K562 (cell line): ENCODE data around the gene SYNE1. TPM values are rescaled to one million over a fixed set of nuclear protein-coding genes. Genes with fewer than 3 reads are reported as not detected.

ENCODE experiments used
- ATAC-seq: fragments of 200-7000 bp; cut with Tn5 transposase; 3 replicates; pipeline ENCODE4 v1.9.1; 2020; ENCODE audit warnings: moderate library complexity
- BruUV-seq: library from RNA; stranded (reverse); fragments of 400-500 nt; replicated peaks from 2 replicates; lab custom pipeline; 2021; lab: Mats Ljungman, UMichigan
- CTCF ChIA-PET: fragments of 300-600 bp; formaldehyde crosslinking; extraction: SDS; loops from one replicate; lab custom pipeline; 2021; ENCODE audit warnings: low intra/inter-chr PET ratio; lab: Yijun Ruan, JAX
- POLR2A ChIA-PET: fragments of 300-600, 350-650 bp; sonication (Branson Sonifier 250); formaldehyde crosslinking; extraction: SDS; loops from one replicate; lab custom pipeline; 2021; ENCODE audit warnings: antibody characterized with exemption, inconsistent platforms; lab: Yijun Ruan, JAX
- DNase-seq, 4 experiments: peaks; one replicate each; pipeline versions ENCODE4 v3.0.0 to v3.0.0-alpha.2; 2011 to 2018; ENCODE audit warnings: low spot score in 3 of 4, mixed read lengths in 3 of 4; ENCODE audit errors: extremely low read depth in 1 of 4
- FAIRE-seq: peaks from 2 replicates; lab custom pipeline; 2011; peaks lifted over from hg19 to GRCh38; lab: Jason Lieb, UNC
- H2AFZ ChIP-seq: 2 replicates; pipeline ENCODE4 v1.6.0; 2011; ENCODE audit warnings: low read depth, low read length, control low read depth, inconsistent platforms
- H3K27ac ChIP-seq: fragments of 200-600 bp; 3 replicates; pipeline ENCODE4 v1.8.0; 2011; ENCODE audit warnings: low read depth, mild to moderate bottlenecking, control low read depth, inconsistent platforms, low read length, moderate library complexity, mixed read lengths; ENCODE audit errors: extremely low read depth
- H3K27me3 ChIP-seq, 2 experiments: fragments of 300-600 bp in 1 of 2; 2 replicates in 1 of 2; 3 replicates in 1 of 2; pipeline versions ENCODE4 v1.6.0 to v1.8.0; 2011; ENCODE audit warnings: inconsistent platforms in 2 of 2, low read length in 2 of 2, mild to moderate bottlenecking in 1 of 2, mixed read lengths in 1 of 2, moderate library complexity in 1 of 2; ENCODE audit not compliant: control insufficient read depth in 2 of 2, insufficient read depth in 2 of 2
- H3K36me3 ChIP-seq: fragments of 300-600 bp; 3 replicates; pipeline ENCODE4 v1.8.0; 2011; ENCODE audit warnings: mild to moderate bottlenecking, low read length, inconsistent platforms; ENCODE audit not compliant: control insufficient read depth, insufficient read depth
- H3K4me1 ChIP-seq, 2 experiments: fragments of 200-600 bp in 1 of 2; replicated peaks in 1 of 2; 2 replicates in 1 of 2; 3 replicates in 1 of 2; pipeline versions ENCODE4 v1.5.1 to v1.8.0; 2011; ENCODE audit warnings: inconsistent platforms in 2 of 2, low read length in 2 of 2, mild to moderate bottlenecking in 1 of 2, mixed read lengths in 1 of 2, moderate library complexity in 1 of 2; ENCODE audit not compliant: control insufficient read depth in 2 of 2, insufficient read depth in 2 of 2
- H3K4me2 ChIP-seq: 2 replicates; pipeline ENCODE4 v1.6.1; 2011; ENCODE audit warnings: low read length, control low read depth, inconsistent platforms, mixed read lengths; ENCODE audit not compliant: insufficient read depth
- H3K4me3 ChIP-seq: fragments of 200-600 bp; sonication (generic), shearing (Covaris generic); 2 replicates; pipeline ENCODE4 v1.5.1; 2016; ENCODE audit warnings: control low read depth, inconsistent platforms
- H3K79me2 ChIP-seq: fragments of 200-600 bp; 3 replicates; pipeline ENCODE4 v1.8.0; 2011; ENCODE audit warnings: low read length, inconsistent platforms; ENCODE audit not compliant: control insufficient read depth, insufficient read depth
- H3K9ac ChIP-seq, 2 experiments: 2 replicates each; pipeline versions ENCODE4 v1.6.0 to v1.6.1; 2011; ENCODE audit warnings: low read depth in 2 of 2, low read length in 2 of 2, control low read depth in 1 of 2, inconsistent platforms in 1 of 2, mild to moderate bottlenecking in 1 of 2, mixed read lengths in 1 of 2; ENCODE audit not compliant: insufficient read depth in 1 of 2
- H3K9me1 ChIP-seq: one replicate; pipeline ENCODE4 v1.6.0; 2011; ENCODE audit warnings: inconsistent platforms, mild to moderate bottlenecking, low read length, moderate library complexity; ENCODE audit not compliant: control insufficient read depth, insufficient read depth
- H3K9me3 ChIP-seq: replicated peaks from 2 replicates; pipeline ENCODE4 v1.5.1; 2011; ENCODE audit warnings: low read depth, low read length, inconsistent platforms; ENCODE audit not compliant: control insufficient read depth, insufficient read depth
- H4K20me1 ChIP-seq: replicated peaks from 2 replicates; pipeline ENCODE4 v1.6.1; 2011; ENCODE audit warnings: low read length, inconsistent platforms, mixed read lengths; ENCODE audit not compliant: control insufficient read depth, insufficient read depth
- ARID4B ChIP-seq: sonication (generic); formaldehyde crosslinking; IDR thresholded peaks from 2 replicates; pipeline ENCODE4 v1.8.0; 2022; ENCODE audit warnings: mild to moderate bottlenecking, missing genetic modification reagents
- BRCA1 ChIP-seq, 2 experiments: fragments of 450-650 bp in 1 of 2; sonication (generic) in 1 of 2; formaldehyde crosslinking in 1 of 2; IDR thresholded peaks; 2 replicates each; pipeline versions ENCODE4 v1.5.0 to v1.6.1; 2017 to 2020; ENCODE audit warnings: mild to moderate bottlenecking in 1 of 2, missing genetic modification reagents in 1 of 2
- CBFB ChIP-seq: sonication (generic); formaldehyde crosslinking; IDR thresholded peaks from 2 replicates; pipeline ENCODE4 v1.4.0; 2020; ENCODE audit warnings: mild to moderate bottlenecking, missing genetic modification reagents
- CBX1 ChIP-seq: sonication (generic); IDR thresholded peaks from 2 replicates; pipeline ENCODE4 v1.6.1; 2016; ENCODE audit warnings: antibody characterized with exemption, low read depth, mild to moderate bottlenecking
- FOXA1 ChIP-seq: fragments of 450-650 bp; IDR thresholded peaks from 2 replicates; pipeline ENCODE4 v1.6.1; 2016; ENCODE audit warnings: mild to moderate bottlenecking, borderline replicate concordance
- HEY1 ChIP-seq: fragments of 250-450 bp; sonication (Bioruptor Pico); IDR thresholded peaks from 2 replicates; pipeline ENCODE4 v1.5.0; 2020; ENCODE audit warnings: mild to moderate bottlenecking, moderate library complexity, borderline replicate concordance
- HNRNPH1 ChIP-seq: fragments of 200-400 bp; formaldehyde crosslinking; optimal IDR thresholded peaks from 2 replicates; pipeline ENCODE3; 2017; ENCODE audit warnings: low read depth, mild to moderate bottlenecking, low read length, moderate library complexity
- JUND ChIP-seq, 2 experiments: IDR thresholded peaks; 2 replicates in 1 of 2; 3 replicates in 1 of 2; pipeline ENCODE4 v1.6.1; 2011; ENCODE audit warnings: borderline replicate concordance in 2 of 2, low read depth in 2 of 2, low read length in 2 of 2, improper control_type of control experiment in 1 of 2, missing biosample characterization in 1 of 2, missing genetic modification characterization in 1 of 2, missing genetic modification reagents in 1 of 2
- KDM1A ChIP-seq, 2 experiments: fragments of 450-650 bp; IDR thresholded peaks; 2 replicates each; pipeline ENCODE4 v1.6.1; 2016; ENCODE audit warnings: mild to moderate bottlenecking in 2 of 2
- LCOR ChIP-seq: sonication (generic); formaldehyde crosslinking; IDR thresholded peaks from 2 replicates; pipeline ENCODE4 v1.8.0; 2022; ENCODE audit warnings: mild to moderate bottlenecking, missing genetic modification reagents
- NFATC3 ChIP-seq: fragments of 450-650 bp; IDR thresholded peaks from 2 replicates; pipeline ENCODE4 v1.6.1; 2017; ENCODE audit warnings: mild to moderate bottlenecking
- RBM39 ChIP-seq: fragments of 200-400 bp; formaldehyde crosslinking; optimal IDR thresholded peaks from 2 replicates; pipeline ENCODE3; 2018; ENCODE audit warnings: low read depth, low read length
- SETDB1 ChIP-seq: IDR thresholded peaks from one replicate; pipeline ENCODE4 v1.6.1; 2012; ENCODE audit warnings: low read length, control low read depth, inconsistent platforms
- SRSF7 ChIP-seq: fragments of 200-400 bp; formaldehyde crosslinking; optimal IDR thresholded peaks from 2 replicates; pipeline ENCODE3; 2017; ENCODE audit warnings: mild to moderate bottlenecking, low read depth, low read length
- WHSC1 ChIP-seq: IDR thresholded peaks from one replicate; pipeline ENCODE4 v1.6.1; 2012; ENCODE audit warnings: low read length, control low read depth, inconsistent platforms
- ZNF280A ChIP-seq: fragments of 450-650 bp; IDR thresholded peaks from 2 replicates; pipeline ENCODE4 v1.6.1; 2018; ENCODE audit warnings: mild to moderate bottlenecking, low read depth; ENCODE audit not compliant: partially characterized antibody
- ZNF436 ChIP-seq: fragments of 250-450, 450-650 bp; sonication (Bioruptor Pico); formaldehyde crosslinking; IDR thresholded peaks from 2 replicates; pipeline ENCODE4 v1.7.0; 2020; ENCODE audit warnings: mild to moderate bottlenecking
- ZNF551 ChIP-seq: fragments of 250-450 bp; sonication (Bioruptor Pico); IDR thresholded peaks from 2 replicates; pipeline ENCODE4 v1.5.0; 2021; ENCODE audit warnings: mild to moderate bottlenecking, moderate library complexity
- in situ Hi-C: fragments of 300-500 bp; cut with MboI; formaldehyde crosslinking; loops from 4 replicates; pipeline ENCODE4 v1.15.0; 2018; ENCODE audit warnings: inconsistent platforms, mixed read lengths
- intact Hi-C: fragments of 100-400 bp; cut with micrococcal nuclease; formaldehyde crosslinking; loops from 2 replicates; pipeline ENCODE4 v1.14.2; 2022
- polyA plus RNA-seq, 8 experiments: library from polyadenylated mRNA; depleted of rRNA in 4 of 8; stranded (reverse) in 5 of 8; unstranded in 3 of 8; fragments of >200 nt; fragmentation: Nextera tagmentation in 2 of 8; fragmentation: Illumina TruSeq in 1 of 8; extraction: Ambion mirVana in 2 of 8; extraction: Trizol in 1 of 8; gene quantifications; 2 replicates each; pipeline versions ENCODE4 v1.2.1 to v1.2.3, GENCODE V29; 2011 to 2014; ENCODE audit warnings: inconsistent platforms in 1 of 8, missing spikeins in 1 of 8
- total RNA-seq, 7 experiments: library from RNA; depleted of rRNA in 6 of 7; stranded (reverse); fragments of >200 nt in 6 of 7; fragmentation: Illumina TruSeq in 2 of 7; extraction: Trizol in 2 of 7; gene quantifications; 2 replicates each; pipeline versions ENCODE4 v1.2.1 to v1.2.3, GENCODE V29; 2011 to 2021; ENCODE audit warnings: low replicate concordance in 1 of 7

SYNE1 gene
- total and polyA plus RNA-seq, 9 of the 15 experiments (the other 6 are each of a cell fraction or from before 2014, with no cell fraction given) = under 0.01 to 0.42 (median 0.08) TPM; not detected in 1

GRCh38 chr6:152356016-152356415, 281.1 kb downstream of the SYNE1 start (continued):
- TF ChIP-seq HEY1 (no peak), FOXA1 (no peak), ZNF436 (CRISPR knock-in tag) (no peak), SETDB1 (no peak), LCOR (CRISPR knock-in tag) (no peak), WHSC1 (no peak)

- H3K9ac ChIP-seq = no peak overlapping the region
- no peaks in the 10 kb centered on the region for H3K36me3 ChIP-seq
- no peaks in the 10 kb centered on the region for H4K20me1 ChIP-seq
- ChIA-PET CTCF (no interaction called here), POLR2A (interaction anchor here (1.4 kb wide), 1 partner anchor 12 kb away, joined by 3 read pairs; no protein-coding TSS in a partner anchor)
- intact Hi-C loops = no loop called here
- ATAC-seq (no peak), DNase-seq (no peak), FAIRE-seq (no peak)
- no peaks in the 10 kb centered on the region for H3K79me2 ChIP-seq
- no peaks in the 10 kb centered on the region for H3K27me3 ChIP-seq
- no peak overlapping the region for H2AFZ ChIP-seq
- BruUV-seq = no TSS peak
- in situ Hi-C loops = no loop called here
- no peak overlapping the region for H3K27ac ChIP-seq
- H3K4me1 ChIP-seq = no peaks in the 10 kb centered on the region
- H3K9me3 ChIP-seq = no peaks in the 10 kb centered on the region
- H3K4me3 ChIP-seq = no peak overlapping the region
- H3K4me2 ChIP-seq = no peak overlapping the region
- no peaks in the 10 kb centered on the region for H3K9me1 ChIP-seq
- no peak for TF ChIP-seq ARID4B (CRISPR knock-in tag)
- no peak for TF ChIP-seq NFATC3
- TF ChIP-seq BRCA1 (IDR thresholded peaks at IDR 0.05) = no peak
- TF ChIP-seq BRCA1 (CRISPR knock-in tag; IDR thresholded peaks at IDR 0.05) = no peak
- TF ChIP-seq CBFB (CRISPR knock-in tag) = no peak
- TF ChIP-seq HNRNPH1 = no peak
- TF ChIP-seq ZNF280A = no peak
- TF ChIP-seq SRSF7 = no peak
- no peak for TF ChIP-seq KDM1A (IDR thresholded peaks at IDR 0.05)
- TF ChIP-seq JUND (IDR thresholded peaks at IDR 0.05; ENCODE audit: borderline replicate concordance, low read depth, low read length) = no peak
- TF ChIP-seq JUND (tag; IDR thresholded peaks at IDR 0.05; ENCODE audit: borderline replicate concordance, low read depth, low read length) = no peak
- TF ChIP-seq RBM39 = no peak
- no peak for TF ChIP-seq ZNF551 (CRISPR knock-in tag)
- TF ChIP-seq CBX1 = no peak
Measured at GRCh38 chr6:152355166-152355565, 282.0 kb downstream of the SYNE1 start.
